Neural progenitor cell (in vitro differentiated cells): ENCODE measurements around the gene DTNBP1. TPM values are rescaled to one million over a fixed set of nuclear protein-coding genes. Genes with fewer than 3 reads are reported as not detected.

ENCODE experiments used
- DNase-seq: peaks from one replicate; pipeline ENCODE4 v3.0.0-alpha.2; 2016; ENCODE audit warnings: low spot score
- H2AFZ ChIP-seq: fragments of 200-600 bp; sonication (generic); replicated peaks from 2 replicates; pipeline ENCODE4 v1.6.1; 2016; ENCODE audit warnings: antibody characterized with exemption
- H3F3A ChIP-seq: fragments of 200-600 bp; sonication (generic); 2 replicates; pipeline ENCODE4 v1.6.1; 2016; ENCODE audit warnings: antibody characterized with exemption, low read depth
- H3K27ac ChIP-seq: fragments of 200-600 bp; sonication (generic); 2 replicates; pipeline ENCODE4 v1.5.1; 2016; ENCODE audit warnings: mild to moderate bottlenecking
- H3K27me3 ChIP-seq: fragments of 200-600 bp; sonication (generic); 2 replicates; pipeline ENCODE4 v1.6.1; 2016; ENCODE audit warnings: mild to moderate bottlenecking, moderate library complexity
- H3K36me3 ChIP-seq: fragments of 200-600 bp; sonication (generic); 2 replicates; pipeline ENCODE4 v1.5.1; 2016
- H3K4me1 ChIP-seq: fragments of 200-600 bp; sonication (generic); 2 replicates; pipeline ENCODE4 v1.6.1; 2016; ENCODE audit warnings: mixed run types
- H3K4me2 ChIP-seq: fragments of 200-600 bp; sonication (generic); 2 replicates; pipeline ENCODE4 v1.6.1; 2016
- H3K4me3 ChIP-seq: fragments of 200-600 bp; sonication (generic); 2 replicates; pipeline ENCODE4 v1.5.1; 2016
- H3K79me2 ChIP-seq: fragments of 200-600 bp; sonication (generic); 2 replicates; pipeline ENCODE4 v1.6.1; 2016; ENCODE audit warnings: low read depth
- H3K9ac ChIP-seq: fragments of 200-600 bp; sonication (generic); 2 replicates; pipeline ENCODE4 v1.6.1; 2016
- H3K9me3 ChIP-seq: fragments of 200-600 bp; sonication (generic); 2 replicates; pipeline ENCODE4 v1.5.1; 2016; ENCODE audit warnings: low read depth
- H4K20me1 ChIP-seq: fragments of 200-600 bp; sonication (generic); 2 replicates; pipeline ENCODE4 v1.6.1; 2016; ENCODE audit warnings: low read depth
- H3K27ac Mint-ChIP-seq: 3 replicates; pipeline ENCODE4 v1.8.0; 2021; ENCODE audit warnings: mixed read lengths
- H3K27me3 Mint-ChIP-seq: 2 replicates; pipeline ENCODE4 v1.8.0; 2022; ENCODE audit warnings: low read depth, mild to moderate bottlenecking, inconsistent platforms, moderate library complexity, mixed read lengths; ENCODE audit not compliant: insufficient read depth
- H3K36me3 Mint-ChIP-seq: 3 replicates; pipeline ENCODE4 v1.8.0; 2021; ENCODE audit warnings: mixed read lengths
- H3K4me1 Mint-ChIP-seq: 3 replicates; pipeline ENCODE4 v1.8.0; 2021; ENCODE audit warnings: mixed read lengths
- H3K4me3 Mint-ChIP-seq: 3 replicates; pipeline ENCODE4 v1.8.0; 2021; ENCODE audit warnings: mild to moderate bottlenecking, moderate library complexity, mixed read lengths
- H3K9me3 Mint-ChIP-seq: 3 replicates; pipeline ENCODE4 v1.8.0; 2020; ENCODE audit warnings: mixed read lengths
- CTCF ChIP-seq: fragments of 200-600 bp; sonication (generic); IDR thresholded peaks from 2 replicates; pipeline ENCODE4 v1.5.1; 2017; ENCODE audit warnings: antibody characterized with exemption, mild to moderate bottlenecking
- EZH2 ChIP-seq: fragments of 200-600 bp; sonication (generic); IDR thresholded peaks from 2 replicates; pipeline ENCODE4 v1.6.1; 2017; ENCODE audit warnings: antibody characterized with exemption, mild to moderate bottlenecking, moderate library complexity
- EZH2phosphoT487 ChIP-seq: fragments of 200-600 bp; sonication (generic); IDR thresholded peaks from 2 replicates; pipeline ENCODE4 v1.6.1; 2017; ENCODE audit warnings: antibody characterized with exemption
- total RNA-seq: library from RNA; depleted of rRNA; stranded (reverse); fragments of >200 nt; gene quantifications from 2 replicates; pipeline ENCODE4 v1.2.3, GENCODE V29; 2015; ENCODE audit warnings: low replicate concordance

DTNBP1 gene
- total RNA-seq, 1 donor from 2014 or later: 4.5 TPM

DNA sequence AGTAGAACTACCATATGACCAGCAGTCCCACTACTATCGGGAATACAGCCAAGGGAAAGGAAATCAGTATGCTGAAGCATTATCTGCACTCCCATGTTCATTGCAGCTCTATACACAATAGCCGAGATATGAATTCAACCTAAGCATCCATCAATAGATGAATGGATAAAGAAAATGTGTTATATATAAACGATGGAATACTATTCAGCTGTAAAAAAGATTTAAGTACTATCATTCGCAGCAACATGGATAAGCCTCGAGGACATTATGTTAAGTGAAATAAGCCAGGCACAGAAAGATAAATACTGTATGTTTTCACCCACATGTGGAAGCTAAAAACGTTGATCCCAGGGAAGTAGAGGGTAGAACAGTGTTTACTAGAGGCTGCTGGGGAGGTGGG is 44.1 kb downstream of the DTNBP1 start:
- Mint-ChIP-seq H3K4me1 (peaks cover 19% of the 10 kb centered on the region), H3K4me3 (no peak overlapping the region), H3K27me3 (no peaks in the 10 kb centered on the region), H3K9me3 (no peaks in the 10 kb centered on the region), H3K27ac (peak overlapping the region; percentile 20), H3K36me3 (peaks cover 7% of the 10 kb centered on the region)
- Histone ChIP-seq H3K9ac (no peak overlapping the region), H3K4me1 (peaks cover 30% of the 10 kb centered on the region), H3K79me2 (no peaks in the 10 kb centered on the region), H3K27me3 (no peaks in the 10 kb centered on the region), H3K4me2 (no peak overlapping the region), H2AFZ (no peak overlapping the region), H3F3A (peaks cover 17% of the 10 kb centered on the region), H4K20me1 (peaks cover 1% of the 10 kb centered on the region), H3K4me3 (no peak overlapping the region), H3K36me3 (no peaks in the 10 kb centered on the region), H3K27ac (no peak overlapping the region), H3K9me3 (no peaks in the 10 kb centered on the region)
- no peak for DNase-seq
- TF ChIP-seq EZH2phosphoT487: no peak
- no peak for TF ChIP-seq CTCF
- TF ChIP-seq EZH2: no peak

GRCh38 chr6:15616261-15616660 is 46.6 kb downstream of the DTNBP1 start:
- Histone ChIP-seq H3F3A (peaks cover 11% of the 10 kb centered on the region), H3K9me3 (no peaks in the 10 kb centered on the region), H4K20me1 (no peaks in the 10 kb centered on the region), H3K4me3 (no peak overlapping the region), H3K9ac (no peak overlapping the region), H3K36me3 (no peaks in the 10 kb centered on the region), H2AFZ (no peak overlapping the region), H3K79me2 (no peaks in the 10 kb centered on the region), H3K27me3 (no peaks in the 10 kb centered on the region), H3K4me2 (peak overlapping the region; percentile 15), H3K27ac (no peak overlapping the region), H3K4me1 (peaks cover 23% of the 10 kb centered on the region)
- TF ChIP-seq EZH2 (no peak), EZH2phosphoT487 (no peak), CTCF (no peak)
- Mint-ChIP-seq H3K27ac (no peak overlapping the region), H3K36me3 (peaks cover 16% of the 10 kb centered on the region), H3K4me3 (no peak overlapping the region), H3K9me3 (no peaks in the 10 kb centered on the region), H3K4me1 (peaks cover 8% of the 10 kb centered on the region), H3K27me3 (no peaks in the 10 kb centered on the region)
- DNase-seq: no peak

GRCh38 chr6:15615802-15616201 is 47.0 kb downstream of the DTNBP1 start:
- peak overlapping the region; percentile 15 for H3K4me2 ChIP-seq

More at GRCh38 chr6:15615802-15616201, 47.0 kb downstream of the DTNBP1 start:
- TF ChIP-seq EZH2 (no peak), CTCF (no peak), EZH2phosphoT487 (no peak)
- H3K4me3 ChIP-seq: no peak overlapping the region
- Mint-ChIP-seq H3K9me3 (no peaks in the 10 kb centered on the region), H3K36me3 (peaks cover 16% of the 10 kb centered on the region), H3K4me3 (no peak overlapping the region), H3K27me3 (no peaks in the 10 kb centered on the region), H3K27ac (no peak overlapping the region), H3K4me1 (peaks cover 4% of the 10 kb centered on the region)
- DNase-seq: no peak
- peaks cover 18% of the 10 kb centered on the region for H3K4me1 ChIP-seq
- H4K20me1 ChIP-seq: no peaks in the 10 kb centered on the region
- H3K79me2 ChIP-seq: no peaks in the 10 kb centered on the region
- no peaks in the 10 kb centered on the region for H3K9me3 ChIP-seq
- no peak overlapping the region for H3K27ac ChIP-seq
- no peak overlapping the region for H3K9ac ChIP-seq
- no peaks in the 10 kb centered on the region for H3K36me3 ChIP-seq
- H2AFZ ChIP-seq: no peak overlapping the region
- peaks cover 7% of the 10 kb centered on the region for H3F3A ChIP-seq
- H3K27me3 ChIP-seq: no peaks in the 10 kb centered on the region
